Midbrain (tissue), 1 donor: ENCODE measurements around the gene MEX3B.
"Not testable (repeated sequence)": the region's sequence is repeated elsewhere in the genome, so short reads cannot be mapped to it uniquely, and the experiment has no call there.

Experiments
- DNase-seq: peaks from one replicate; lab custom pipeline; 2025; lab: John Stamatoyannopoulos, UW

MEX3B gene

DNA sequence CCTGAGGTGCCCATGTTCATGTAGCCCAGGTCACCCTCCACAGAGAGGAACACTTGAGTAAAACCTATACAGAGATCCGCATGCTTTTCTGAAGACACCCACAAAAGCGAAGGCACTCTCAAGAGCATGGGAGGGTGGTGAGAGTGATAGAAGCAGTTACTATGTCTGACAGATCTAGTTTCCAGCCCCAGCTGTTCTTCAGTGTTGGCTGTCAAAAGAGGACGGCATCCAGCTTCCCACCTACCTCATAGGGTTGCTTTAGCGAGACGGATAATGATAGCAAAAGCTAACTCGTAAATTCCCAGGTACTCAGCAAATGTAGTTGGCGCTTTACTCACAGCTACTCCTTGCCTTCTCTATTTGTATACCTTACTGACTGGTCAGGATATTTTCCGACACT is 3.0 kb upstream of the MEX3B start:
- no peak for DNase-seq

DNA sequence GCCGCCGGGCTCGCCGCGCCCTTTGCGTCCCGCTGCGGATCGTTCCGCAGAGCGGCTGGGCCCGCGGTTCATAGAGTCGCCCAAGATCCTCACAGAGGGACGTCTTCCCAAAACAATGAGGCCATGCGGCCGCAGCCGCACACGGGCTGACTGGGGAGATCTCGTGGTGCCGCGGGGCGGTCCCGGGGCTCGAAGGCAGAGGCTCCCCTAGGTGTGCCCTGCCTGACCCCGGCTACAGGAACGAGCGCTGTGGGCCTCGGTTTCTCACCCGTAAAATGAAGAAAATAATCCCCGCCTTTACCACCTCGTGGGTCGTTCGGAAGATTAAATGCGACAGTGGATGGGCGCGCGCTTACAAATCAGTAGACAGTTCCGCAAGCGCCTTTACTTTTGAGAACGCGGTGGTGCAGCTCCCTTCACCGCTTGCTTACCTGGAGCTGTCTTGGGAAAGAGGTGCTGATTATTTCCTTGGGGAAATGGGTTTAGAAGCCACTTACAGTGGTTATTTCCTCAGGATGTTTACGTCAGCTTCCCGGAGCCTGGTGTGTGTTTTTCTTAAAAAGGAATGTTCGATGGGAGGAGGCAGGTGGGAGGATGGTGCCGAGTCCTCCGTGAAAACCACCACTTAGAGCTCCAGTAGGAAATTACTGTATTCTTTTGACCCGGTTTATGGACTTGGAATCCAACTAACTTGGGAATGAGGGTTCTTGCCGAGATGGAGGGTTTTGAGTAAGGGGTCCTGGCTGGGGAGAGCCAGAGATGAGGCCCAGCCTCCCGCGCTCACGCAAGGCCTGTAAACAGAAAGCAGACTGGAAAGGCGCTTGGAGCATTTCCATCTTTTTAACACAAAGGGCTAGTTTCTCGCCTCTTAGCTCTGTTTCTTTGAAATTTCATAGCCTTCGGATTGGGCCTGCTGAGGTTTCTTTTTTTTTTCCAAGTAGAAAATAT is 1.9 kb upstream of the MEX3B start:
- DNase-seq, result peak; percentile 45

DNA sequence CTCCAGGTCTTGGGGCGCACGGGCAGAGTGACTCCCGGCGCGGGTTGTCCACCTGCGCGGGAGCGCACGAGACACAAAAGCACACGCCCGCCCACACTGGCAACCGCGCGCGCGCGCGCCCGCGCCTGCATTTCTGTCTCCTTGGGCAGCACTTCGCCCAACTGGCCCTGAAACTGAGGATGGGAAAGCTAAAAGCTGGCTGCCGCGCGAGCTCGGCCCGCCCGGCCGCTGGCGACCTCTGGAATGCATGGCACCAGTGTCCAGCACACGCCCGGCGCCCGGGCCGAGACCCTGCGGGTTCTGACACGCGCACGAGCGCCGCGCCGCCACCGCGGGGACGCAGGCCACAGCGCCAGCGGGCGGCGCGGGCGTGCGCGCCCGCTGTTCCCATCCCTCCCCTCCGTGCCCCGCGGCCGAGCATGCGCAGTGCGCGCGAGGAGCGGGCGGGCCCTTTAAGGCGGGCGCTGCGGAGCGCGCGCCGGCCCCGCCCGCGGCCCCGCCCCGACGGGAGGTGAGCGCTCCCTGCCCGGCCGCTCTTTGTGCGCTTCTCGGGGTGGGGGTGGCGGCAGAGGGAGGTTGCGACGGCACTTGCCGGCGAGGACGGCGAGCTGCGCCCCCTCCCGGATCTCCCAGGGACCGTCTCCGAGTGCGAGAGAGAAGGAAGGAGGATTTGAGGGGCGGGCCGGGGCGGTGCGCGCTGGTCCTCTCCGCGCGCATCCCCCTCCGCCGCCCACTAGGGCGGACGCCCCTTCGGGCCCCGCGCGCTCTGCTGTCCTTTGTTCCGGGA is 1.0 kb upstream of the MEX3B start:
- peak; percentile 88 for DNase-seq

DNA sequence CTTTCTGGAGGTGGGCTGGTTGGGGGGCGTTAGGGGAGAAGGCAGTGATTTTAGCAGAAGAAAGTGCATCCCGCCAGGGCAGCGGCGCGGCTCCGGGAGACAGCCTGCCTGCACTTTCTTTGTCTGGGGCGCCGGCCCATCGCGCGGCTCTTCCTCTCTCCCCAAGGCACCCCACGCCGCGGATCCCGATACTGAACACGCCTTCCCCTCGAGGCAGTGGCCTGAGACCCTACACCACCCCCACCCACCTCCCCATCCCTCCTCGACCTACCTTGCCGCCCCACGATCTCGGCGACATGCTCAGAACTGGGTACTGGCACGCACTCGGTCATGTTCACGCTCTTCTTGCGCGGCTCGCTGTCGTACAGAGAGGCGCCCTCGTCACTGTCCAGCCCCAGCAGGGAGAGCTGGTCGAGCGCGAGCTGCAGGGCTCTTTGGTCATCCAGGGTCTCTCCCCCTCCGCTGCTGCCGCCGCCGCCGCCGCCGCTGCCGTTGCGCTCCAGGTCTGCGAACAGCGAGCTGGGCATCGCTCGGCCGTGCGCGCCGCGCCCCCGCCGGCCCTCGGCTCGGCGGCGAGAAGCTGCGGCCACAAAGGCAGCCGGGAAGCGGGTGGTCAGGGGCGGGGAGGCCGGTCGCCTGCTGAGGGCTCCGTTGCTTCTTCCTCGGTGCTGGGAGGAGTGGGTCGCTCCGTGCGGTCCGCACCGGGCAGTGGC is 483 bp downstream of the MEX3B start:
- DNase-seq, result peak; percentile 30

DNA sequence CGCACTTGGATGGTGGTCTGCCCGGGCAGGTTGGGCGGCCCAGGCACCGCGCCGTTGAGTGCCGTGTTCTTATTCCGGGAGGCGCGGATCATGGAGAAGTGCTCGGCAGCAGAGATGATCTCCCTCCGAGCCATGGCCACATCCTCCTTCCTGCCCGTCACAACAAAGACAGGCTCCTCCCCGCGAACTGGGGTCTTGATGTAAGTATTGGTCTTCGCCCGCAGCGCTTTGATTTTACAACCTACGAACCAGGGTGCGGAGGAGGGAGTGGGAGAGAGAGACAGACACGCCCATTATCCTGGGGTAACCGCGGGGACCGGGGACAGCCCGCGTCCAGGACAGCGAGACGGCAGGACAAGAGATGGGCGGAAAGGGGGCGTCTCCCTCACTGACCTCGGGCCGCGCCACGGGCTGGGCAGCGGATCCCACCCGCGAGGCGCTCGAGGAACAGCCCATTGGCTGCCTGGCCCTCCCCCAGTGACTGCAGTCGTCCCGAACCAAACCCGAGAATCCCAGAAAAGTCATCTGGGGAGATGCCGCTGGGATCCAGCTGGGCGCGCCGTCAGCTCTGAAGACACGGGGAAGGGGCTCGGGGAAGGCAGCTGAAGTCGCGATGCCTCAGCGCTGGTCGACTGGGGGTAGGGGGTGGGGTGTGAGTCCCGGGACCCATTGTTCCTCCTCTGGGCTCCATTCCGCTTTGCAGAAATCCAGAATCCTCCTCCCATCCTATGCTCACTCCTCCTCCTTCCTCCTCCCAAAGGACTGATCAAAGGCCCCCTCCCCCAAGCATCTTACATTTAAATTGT is 1.2 kb downstream of the MEX3B start:
- no peak for DNase-seq

DNA sequence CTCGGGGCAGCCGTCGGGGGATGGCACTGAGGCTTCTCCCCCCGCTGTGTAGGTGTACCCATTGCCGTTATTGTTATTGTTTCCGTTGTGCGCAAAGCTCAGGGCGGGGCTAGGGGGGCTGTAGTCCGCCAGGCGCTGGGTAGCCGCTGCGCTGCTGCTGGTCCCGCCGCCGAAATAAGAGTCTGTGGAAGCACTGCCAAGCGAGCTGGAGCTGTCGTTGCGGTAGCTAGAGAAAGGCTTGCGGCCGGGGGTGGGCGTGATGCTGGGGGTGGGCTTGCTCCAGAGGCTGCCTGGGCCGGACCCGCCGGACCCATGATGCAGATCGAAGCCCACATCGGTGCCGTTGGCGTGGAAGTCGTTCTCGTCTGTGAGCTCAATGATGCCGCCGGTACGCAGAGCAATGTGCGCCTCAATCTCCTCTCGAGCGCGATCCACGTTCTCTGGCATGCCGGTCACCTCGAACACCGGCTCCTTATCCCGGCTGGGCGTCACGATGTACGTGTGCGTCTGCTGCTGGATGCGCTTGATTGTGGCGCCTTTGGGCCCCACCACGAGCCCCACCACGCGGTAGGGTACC is 1.9 kb downstream of the MEX3B start:
- DNase-seq, result no peak

DNA sequence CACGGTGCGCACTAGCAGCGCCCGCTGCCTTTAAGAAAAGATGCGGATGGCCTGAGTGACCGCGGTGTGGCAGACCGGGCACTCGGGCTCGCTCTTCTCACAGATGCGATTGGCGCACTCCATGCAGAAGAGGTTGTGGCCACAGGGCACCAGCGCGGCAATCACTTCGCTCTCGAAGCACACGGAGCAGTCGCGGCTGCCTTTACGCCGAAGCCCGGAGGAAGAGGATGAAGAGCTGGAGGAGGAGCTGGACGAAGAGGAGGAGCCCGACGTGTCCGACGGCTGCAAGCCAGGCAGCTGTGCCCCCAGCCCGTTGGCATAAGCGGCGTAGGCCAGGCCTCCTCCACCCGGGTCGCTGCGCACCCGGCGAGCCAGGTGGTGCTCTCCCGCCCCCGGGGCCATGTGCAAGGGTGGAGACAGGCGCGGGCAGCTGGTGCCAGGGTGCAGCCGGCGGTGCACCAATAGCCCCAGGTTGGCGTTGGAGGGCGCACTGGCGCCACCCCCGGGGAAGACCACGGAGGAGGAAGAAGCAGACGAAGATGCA is 2.6 kb downstream of the MEX3B start:
- no peak for DNase-seq

DNA sequence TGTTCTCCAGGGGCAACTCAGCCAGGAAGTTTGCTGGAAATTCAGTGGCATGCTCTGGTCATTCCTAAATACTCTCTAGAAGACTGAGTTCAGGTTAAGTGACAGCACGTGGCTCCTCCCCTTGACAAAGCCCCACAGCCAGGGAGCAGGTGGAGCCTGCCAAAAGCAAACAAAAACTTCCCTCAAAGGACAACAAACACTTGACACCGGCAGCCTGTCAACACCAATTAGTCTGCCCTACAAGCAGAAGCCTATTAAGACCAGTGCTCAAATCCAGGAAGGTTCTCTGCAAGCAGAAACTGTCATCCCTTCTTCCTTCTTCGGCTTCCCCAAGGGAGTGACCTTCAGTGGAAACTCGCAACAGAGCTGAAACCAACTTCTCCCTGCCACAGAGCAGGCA is 5.0 kb downstream of the MEX3B start:
- DNase-seq, result no peak

DNA sequence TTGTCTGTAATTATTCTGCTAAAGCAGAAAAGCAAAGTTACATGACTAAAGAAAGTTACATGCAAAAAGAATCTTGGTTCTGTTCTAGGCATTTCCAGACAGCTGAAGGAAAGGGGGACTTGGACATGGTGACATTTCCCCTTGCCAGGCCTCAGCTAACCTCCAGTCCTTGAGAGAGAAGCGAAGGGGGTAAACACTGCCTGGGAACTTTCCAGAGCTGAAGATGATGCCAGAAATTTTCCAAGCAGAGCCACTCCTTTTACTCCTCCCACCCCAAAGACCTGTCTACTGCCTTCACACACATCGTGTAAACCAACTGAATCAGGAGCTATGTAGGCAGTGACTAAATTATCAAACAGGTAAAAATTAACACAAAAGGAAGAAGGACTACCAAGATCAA is 5.4 kb downstream of the MEX3B start:
- DNase-seq, result no peak

DNA sequence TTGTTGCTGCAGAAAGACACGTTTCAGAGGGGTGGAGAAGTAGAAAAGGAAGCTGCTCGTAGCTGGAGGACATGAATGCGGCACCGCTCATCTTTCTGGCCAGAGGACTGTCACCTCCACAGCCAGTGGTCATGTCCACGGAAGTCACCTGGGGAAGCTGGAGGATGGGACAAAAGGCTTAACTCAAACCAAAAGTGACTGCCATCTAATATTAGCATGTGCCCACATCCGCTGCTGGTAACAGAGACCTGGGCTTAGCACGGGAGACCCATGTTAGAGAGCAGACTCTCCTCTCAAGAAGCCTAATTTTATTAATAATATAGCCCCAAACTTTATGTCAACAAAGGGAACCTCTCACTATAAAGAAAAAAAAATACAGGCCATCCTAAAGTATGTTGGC is 5.9 kb downstream of the MEX3B start:
- DNase-seq, result no peak

DNA sequence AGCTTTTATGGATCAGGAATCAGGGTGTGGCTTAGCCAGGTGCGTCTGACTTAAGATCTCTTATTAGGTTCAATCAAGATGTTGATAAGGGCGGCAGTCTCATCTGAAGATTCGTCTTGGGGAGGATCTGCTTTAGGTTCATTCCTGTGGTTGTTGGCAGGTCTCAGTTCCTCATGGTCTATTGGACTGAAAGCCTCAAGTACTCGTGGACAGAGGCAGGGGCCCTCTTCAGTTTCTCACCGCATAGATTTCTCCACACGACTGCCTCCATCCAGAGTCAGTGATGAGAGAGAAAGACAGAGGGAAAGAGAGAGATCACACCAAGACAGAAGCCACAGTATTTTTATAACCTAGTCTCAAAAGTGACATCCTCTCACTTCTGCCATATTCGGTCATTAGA is 9.4 kb downstream of the MEX3B start:
- no peak for DNase-seq

DNA sequence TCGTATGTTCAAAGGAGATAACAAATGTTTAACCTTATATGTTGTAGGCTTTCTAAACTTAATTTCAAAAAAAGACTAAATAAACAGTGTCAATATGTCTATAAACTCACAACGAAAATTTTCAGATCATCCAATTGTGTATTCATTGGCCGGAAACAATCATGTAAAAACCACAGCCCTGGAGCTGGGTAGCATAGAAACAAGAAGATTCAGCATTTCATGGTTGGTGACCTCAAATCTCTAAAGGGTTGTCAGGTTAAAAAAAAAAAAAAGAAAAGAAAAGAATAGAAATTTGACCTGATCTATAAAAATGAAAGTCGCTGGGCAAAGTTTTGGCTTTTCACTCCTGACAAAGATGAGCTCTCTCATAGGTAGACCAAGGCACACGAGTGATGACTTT is 13.9 kb downstream of the MEX3B start:
- DNase-seq, result no peak

DNA sequence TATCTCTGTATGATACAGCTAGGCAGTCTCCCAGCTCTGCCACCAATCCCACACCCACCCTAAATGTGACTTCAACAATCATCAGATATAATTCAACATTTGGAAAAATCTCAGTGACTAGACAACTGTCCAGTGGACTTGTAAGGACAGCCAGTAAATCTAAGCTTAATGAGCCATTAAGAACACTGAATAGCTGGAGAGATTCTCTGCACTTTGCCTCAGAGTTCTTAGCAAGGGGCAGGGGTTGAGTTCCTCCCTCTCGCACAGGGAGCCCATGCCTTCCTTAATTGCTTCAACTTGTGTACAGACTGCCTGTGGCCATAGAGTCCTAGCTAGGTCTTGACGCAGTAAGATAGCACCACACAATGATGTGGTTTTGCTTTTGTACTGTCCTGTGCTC is 15.6 kb downstream of the MEX3B start:
- DNase-seq, result no peak

DNA sequence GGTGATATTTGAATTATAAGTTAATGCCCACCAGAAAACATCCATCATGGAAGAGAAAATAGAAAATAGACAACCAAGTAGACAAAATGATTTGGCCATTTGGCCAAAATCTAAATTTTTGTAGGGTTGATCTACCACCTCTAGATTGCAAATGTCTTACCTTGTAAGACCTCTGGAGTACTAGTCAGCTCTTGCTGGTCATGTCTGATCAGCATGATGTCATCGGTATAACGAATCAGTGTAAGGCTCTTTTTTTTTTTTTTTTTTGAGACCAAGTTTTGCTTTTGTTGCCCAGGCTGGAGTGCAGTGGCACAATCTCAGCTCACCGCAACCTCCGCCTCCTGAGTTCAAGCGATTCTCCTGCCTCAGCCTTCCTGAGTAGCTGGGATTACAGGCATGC is 17.7 kb downstream of the MEX3B start:
- DNase-seq, result not testable (repeated sequence)

DNA sequence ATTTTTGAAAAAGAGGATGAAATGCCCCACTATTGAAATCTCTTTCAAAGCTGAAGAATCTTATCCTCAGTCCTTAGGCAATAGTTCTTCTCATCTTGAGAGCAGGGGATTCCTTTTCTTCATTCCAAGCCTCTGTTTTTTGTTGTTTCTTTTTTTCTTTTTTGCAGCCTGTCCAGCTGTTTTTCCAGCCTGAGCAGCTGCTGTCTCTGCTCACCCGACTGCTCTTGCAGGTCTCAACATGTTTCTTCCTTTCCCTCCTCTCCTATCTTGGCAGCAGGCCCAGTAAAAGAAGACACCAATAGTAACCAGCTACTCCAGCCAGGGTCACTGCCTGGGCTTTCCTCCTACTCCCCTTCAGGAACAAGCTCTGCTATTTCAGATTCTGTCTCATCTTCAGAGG is 23.8 kb downstream of the MEX3B start:
- no peak for DNase-seq

DNA sequence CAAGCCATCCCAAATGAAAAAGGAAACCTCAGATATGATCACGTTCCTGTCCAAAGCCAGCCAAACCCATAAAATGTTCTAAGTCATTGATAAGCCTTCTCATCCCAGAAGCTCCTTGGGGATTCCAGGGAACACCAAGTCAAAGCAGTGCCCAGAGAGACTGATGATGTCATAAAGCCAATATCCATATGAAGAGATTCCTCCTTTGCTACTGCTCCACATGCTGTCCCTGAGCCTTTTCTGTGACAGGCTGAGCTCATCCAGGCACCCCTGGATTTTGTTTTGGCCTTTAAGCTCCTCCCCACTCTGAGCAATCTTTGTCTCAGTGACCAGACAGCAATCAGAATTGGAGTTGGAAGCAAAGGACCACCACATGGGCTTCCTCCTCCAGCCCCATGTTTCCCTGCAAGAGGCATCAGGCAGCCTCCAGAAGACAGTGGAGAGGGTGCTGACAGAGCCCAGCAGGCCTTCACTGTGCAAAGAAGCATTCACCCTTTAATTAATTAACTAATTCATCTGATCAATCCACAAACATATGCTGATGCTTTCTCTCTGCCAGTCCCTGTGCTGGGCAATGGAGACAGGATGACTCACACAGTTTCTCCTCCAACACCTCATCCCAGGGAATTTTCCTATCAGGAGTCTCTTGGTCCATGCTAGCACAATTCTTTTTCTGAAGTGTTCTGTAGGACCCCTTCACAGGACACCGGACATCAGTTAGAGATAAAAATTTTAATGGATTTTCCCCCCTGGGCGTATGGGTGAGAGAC is 25.0 kb downstream of the MEX3B start:
- DNase-seq, result no peak

DNA sequence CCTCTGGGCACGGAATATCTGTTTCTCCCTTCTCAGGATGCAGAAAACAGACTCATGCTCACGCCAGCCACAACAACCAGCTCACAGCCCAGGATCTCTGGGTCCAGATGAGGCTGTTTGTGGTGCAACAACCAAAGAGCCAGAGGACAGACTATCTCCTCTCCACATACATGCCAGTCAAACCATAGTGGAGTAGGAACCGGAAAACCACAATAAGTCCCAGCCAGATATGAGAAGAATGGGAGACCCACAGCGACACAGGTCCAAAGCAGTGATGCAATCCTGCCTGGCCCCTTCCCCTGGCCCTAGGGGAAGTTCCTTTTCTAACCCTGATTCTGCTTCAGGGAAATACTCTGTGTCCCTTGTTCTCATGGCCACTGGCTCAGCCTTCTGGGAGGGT is 27.6 kb downstream of the MEX3B start:
- no peak for DNase-seq

DNA sequence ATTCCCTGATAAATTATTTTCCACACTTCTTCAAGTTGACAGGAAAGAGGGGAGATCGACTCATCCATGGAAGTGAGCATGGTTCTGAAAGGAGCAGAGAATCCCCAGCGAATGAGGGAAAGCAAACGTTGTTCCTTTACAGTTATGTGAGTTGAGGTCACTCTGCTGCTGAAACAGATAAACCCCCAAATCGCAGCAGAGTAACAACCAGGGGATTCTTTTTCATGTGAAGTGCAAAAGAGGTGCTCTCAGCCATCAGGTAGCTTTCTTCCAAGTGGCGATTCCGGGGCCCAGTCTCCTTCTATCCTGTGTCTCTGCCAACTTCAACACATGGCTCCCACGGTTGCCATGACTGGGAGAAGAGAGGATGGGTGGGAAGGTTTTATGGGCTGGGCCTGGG is 28.2 kb downstream of the MEX3B start:
- no peak for DNase-seq

DNA sequence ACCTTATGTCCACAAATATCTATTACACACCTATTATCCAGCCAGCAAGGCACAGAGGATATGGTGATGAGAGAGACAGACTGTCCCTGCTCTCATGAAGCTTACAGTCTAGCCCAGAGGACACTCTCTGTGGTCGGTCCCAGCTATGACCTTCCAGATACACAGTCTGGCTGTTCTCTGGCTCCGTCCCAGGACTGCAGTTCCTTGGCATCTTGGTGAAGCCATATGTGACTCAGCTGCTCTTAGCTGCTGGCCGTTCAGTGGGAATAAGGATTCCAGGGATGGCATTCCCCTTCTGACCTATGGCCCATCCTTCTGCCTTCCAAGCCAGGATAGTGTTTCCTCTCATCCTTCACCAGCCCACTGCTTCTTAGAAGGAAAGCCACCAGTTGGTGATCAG is 30.8 kb downstream of the MEX3B start:
- no peak for DNase-seq

DNA sequence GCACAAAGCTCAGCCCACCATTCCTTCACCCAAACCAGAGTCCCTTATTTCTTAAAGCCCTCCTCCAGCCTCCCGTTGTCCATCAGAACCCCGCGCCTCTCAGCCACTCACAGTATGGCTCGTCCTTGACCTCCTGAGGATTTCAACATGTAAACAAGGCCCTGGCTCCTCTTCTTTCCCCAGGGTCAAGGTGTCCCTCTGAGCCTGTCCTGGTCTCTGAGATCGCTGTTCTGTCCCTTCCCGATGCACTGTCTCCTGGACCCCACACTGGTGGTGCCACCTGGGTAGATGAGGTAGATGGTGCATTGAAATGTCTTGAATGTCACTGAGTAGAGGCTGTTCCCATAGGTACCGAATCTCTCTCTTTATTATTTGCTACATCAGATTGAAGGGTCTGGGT is 32.9 kb downstream of the MEX3B start:
- DNase-seq, result no peak
